Muscle of arm (tissue), 12 donors: ENCODE results near the gene USP11. TPM values are rescaled to one million over a fixed set of nuclear protein-coding genes. Genes with fewer than 3 reads are reported as not detected.

Experiments
- DNase-seq: peaks from one replicate; pipeline ENCODE4 v3.0.0-alpha.2; 2013
- polyA plus RNA-seq, 12 donors: library from polyadenylated mRNA; unstranded; fragments of 120-200 nt; gene quantifications; one replicate each; pipeline ENCODE4 v1.2.1, GENCODE V29; 2013; ENCODE audit not compliant: insufficient read length in 12 of 12

The USP11 gene
- polyA plus RNA-seq, 12 donors: 57.2 to 104 (median 87.7) TPM; not detected in 1

GRCh38 chrX:47200385-47201150 is 32.2 kb upstream of the USP11 start:
- no peak for DNase-seq

GRCh38 chrX:47201345-47201944 is 31.4 kb upstream of the USP11 start:
- no peak for DNase-seq

- no peak for DNase-seq
Observed at GRCh38 chrX:47202316-47202715, 30.5 kb upstream of the USP11 start.

- DNase-seq: no peak
Observed at GRCh38 chrX:47202877-47203276, 29.9 kb upstream of the USP11 start.

- DNase-seq: no peak
Observed at GRCh38 chrX:47204970-47205369, 27.8 kb upstream of the USP11 start.

- DNase-seq: no peak
Observed at GRCh38 chrX:47206316-47206715, 26.5 kb upstream of the USP11 start.

- DNase-seq: no peak
Observed at GRCh38 chrX:47208108-47208507, 24.7 kb upstream of the USP11 start.

GRCh38 chrX:47209508-47210238 is 23.1 kb upstream of the USP11 start:
- no peak for DNase-seq

GRCh38 chrX:47210661-47211425 is 22.0 kb upstream of the USP11 start:
- no peak for DNase-seq

GRCh38 chrX:47212381-47213293 is 20.2 kb upstream of the USP11 start:
- DNase-seq: no peak

GRCh38 chrX:47214435-47215077 is 18.3 kb upstream of the USP11 start:
- DNase-seq: no peak

GRCh38 chrX:47215291-47215900 is 17.4 kb upstream of the USP11 start:
- DNase-seq: no peak

- DNase-seq: no peak
Observed at GRCh38 chrX:47216393-47216925, 16.4 kb upstream of the USP11 start.

GRCh38 chrX:47217121-47217851 is 15.5 kb upstream of the USP11 start:
- DNase-seq: no peak

GRCh38 chrX:47217852-47218279 is 14.9 kb upstream of the USP11 start:
- DNase-seq: peak; percentile 99

- DNase-seq: peak; percentile 92
Observed at GRCh38 chrX:47218280-47218919, 14.4 kb upstream of the USP11 start, which contains the start of gene CDK16. TSS of gene CDK16 (plus strand) at chrX:47218681. CDS start at chrX:47223558, 4,877 bp downstream.

GRCh38 chrX:47218920-47219815 is 13.6 kb upstream of the USP11 start:
- DNase-seq: no peak
